Right lobe of liver (tissue), 6 donors: ENCODE data around the gene TRMT10C. TPM values are rescaled to one million over a fixed set of nuclear protein-coding genes. Genes with fewer than 3 reads are reported as not detected.
"Not testable (repeated sequence)": the region's sequence is repeated elsewhere in the genome, so short reads cannot be mapped to it uniquely, and the experiment has no call there.

Source experiments
- ATAC-seq, 4 donors: fragments of 200-7000 bp; cut with Tn5 transposase; one replicate each; pipeline ENCODE4 v1.9.1; 2020; ENCODE audit warnings: mild to moderate bottlenecking in 4 of 4, moderate library complexity in 4 of 4
- DNase-seq, 3 donors: peaks; one replicate each; pipeline ENCODE4 v3.0.0-alpha.2; 2020
- H3K27ac ChIP-seq, 3 donors: fragments of 200-600 bp; one replicate each; pipeline ENCODE4 v1.8.0; 2022
- H3K27me3 ChIP-seq, 2 donors: fragments of 200-600 bp; one replicate each; pipeline ENCODE4 v1.8.0; 2022
- H3K36me3 ChIP-seq, 4 donors: fragments of 200-600 bp; sonication (generic) in 1 of 4; one replicate each; pipeline versions ENCODE4 v1.5.1 to v1.8.0; 2017 to 2022; ENCODE audit warnings: control low read depth in 1 of 4
- H3K4me1 ChIP-seq, 4 donors: fragments of 200-600 bp; sonication (generic) in 1 of 4; one replicate each; pipeline versions ENCODE4 v1.5.1 to v1.8.0; 2017 to 2022; ENCODE audit warnings: control low read depth in 1 of 4
- H3K4me3 ChIP-seq, 3 donors: fragments of 200-600 bp; one replicate each; pipeline ENCODE4 v1.8.0; 2022
- H3K9me3 ChIP-seq, 4 donors: fragments of 200-600 bp; sonication (generic) in 1 of 4; one replicate each; pipeline versions ENCODE4 v1.5.1 to v1.8.0; 2017 to 2022; ENCODE audit warnings: control low read depth in 1 of 4
- POLR2A ChIP-seq: fragments of 450-650 bp; IDR thresholded peaks from one replicate; pipeline ENCODE4 v1.6.1; 2017; ENCODE audit warnings: antibody characterized with exemption, mild to moderate bottlenecking
- WGBS: methylation state at CpG from one replicate; pipeline ENCODE4 v1.1.6; 2018; ENCODE audit warnings: low coverage, low lambda C conversion rate; ENCODE audit not compliant: insufficient coverage; ENCODE audit errors: missing lambda C conversion rate; 5-methylcytosine and 5-hydroxymethylcytosine counted together
- intact Hi-C, 2 donors: fragments of 100-400 bp; cut with DNase I; formaldehyde crosslinking; loops; one replicate each; pipeline versions ENCODE4 v1.11.2 to v1.14.1; 2022
- total RNA-seq, 6 experiments: library from RNA; depleted of rRNA in 2 of 6; stranded (reverse); fragments of >200 nt in 2 of 6; fragmentation: NEBNext Ultra II Directional in 3 of 6; extraction: Animal tissue kit (Norgen Biotek cat#: 25700) in 3 of 6; gene quantifications; one replicate each; pipeline versions ENCODE4 v1.1.0 to v1.2.4, GENCODE V29; 2016 to 2023
- TF ChIP-seq, protein P1 (sequence below), 4 donors: fragments of 200-600 bp in 3 of 4; fragments of 450-650 bp in 1 of 4; IDR thresholded peaks; one replicate each; pipeline versions ENCODE4 v1.5.1 to v1.8.0; 2016 to 2022; ENCODE audit warnings: antibody characterized with exemption in 4 of 4, mild to moderate bottlenecking in 2 of 4
- donor health status: DM: no; HTN: yes; CAD: no.
- donor health status: DM: no; HTN: no; CAD: no.
- donor health status: DM: no; HTN: no; CAD: no.
- donor health status: DM: no; HTN: yes; CAD: no.
- donor health status: DM: no; HTN: yes; CAD: no.

TRMT10C gene
- total RNA-seq, 6 experiments from 2014 or later = 9.7 to 28.0 (median 13.3) TPM

DNA sequence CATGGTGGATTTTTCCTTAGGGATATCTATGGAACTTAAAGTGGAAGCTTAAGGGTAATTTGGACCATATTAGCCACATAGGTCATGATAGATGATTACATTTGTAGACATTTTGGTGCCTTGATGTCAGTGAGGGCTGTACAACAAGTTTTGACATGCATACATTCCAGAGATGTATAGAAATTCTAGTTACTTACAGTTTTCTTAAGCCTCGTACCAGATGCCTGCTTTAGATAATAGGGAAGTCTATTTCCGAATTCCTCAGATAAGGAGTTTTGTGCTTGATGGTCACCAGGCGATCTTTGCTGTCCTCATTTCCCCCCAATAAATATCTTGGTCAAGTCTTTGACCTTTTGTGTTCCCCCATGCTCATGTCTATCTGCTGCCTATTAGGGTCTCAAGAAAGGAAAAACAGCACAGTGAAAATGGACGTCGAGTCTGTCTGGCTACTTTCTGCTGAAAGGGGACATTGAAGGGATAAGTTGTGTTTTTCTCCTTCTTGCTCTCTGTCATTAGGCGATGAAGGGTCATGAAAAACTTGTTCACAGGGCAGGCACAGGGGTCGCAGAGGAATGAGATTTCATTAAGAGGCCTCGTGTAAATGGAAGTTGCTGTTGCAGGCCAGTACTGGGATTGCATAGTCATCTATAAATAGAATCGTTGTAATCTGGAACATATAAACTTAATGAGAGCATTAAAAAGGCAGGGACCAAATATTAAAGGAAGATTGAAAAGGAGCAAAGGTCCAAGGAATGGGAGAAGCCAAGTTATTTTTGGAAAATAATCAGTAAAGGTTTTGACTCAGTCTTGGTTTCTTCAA, 28.7 kb upstream of the TRMT10C start:
- H3K4me3 ChIP-seq = no peak overlapping the region
- no peaks in the 10 kb centered on the region for H3K9me3 ChIP-seq
- 63% methylated on average over 9 of the region's 9 CpGs for WGBS
- no peaks in the 10 kb centered on the region for H3K27me3 ChIP-seq
- TF ChIP-seq, protein P1, sequence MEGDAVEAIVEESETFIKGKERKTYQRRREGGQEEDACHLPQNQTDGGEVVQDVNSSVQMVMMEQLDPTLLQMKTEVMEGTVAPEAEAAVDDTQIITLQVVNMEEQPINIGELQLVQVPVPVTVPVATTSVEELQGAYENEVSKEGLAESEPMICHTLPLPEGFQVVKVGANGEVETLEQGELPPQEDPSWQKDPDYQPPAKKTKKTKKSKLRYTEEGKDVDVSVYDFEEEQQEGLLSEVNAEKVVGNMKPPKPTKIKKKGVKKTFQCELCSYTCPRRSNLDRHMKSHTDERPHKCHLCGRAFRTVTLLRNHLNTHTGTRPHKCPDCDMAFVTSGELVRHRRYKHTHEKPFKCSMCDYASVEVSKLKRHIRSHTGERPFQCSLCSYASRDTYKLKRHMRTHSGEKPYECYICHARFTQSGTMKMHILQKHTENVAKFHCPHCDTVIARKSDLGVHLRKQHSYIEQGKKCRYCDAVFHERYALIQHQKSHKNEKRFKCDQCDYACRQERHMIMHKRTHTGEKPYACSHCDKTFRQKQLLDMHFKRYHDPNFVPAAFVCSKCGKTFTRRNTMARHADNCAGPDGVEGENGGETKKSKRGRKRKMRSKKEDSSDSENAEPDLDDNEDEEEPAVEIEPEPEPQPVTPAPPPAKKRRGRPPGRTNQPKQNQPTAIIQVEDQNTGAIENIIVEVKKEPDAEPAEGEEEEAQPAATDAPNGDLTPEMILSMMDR (IDR thresholded peaks at IDR 0.05) = no peak
- no peak overlapping the region for H3K27ac ChIP-seq
- H3K4me1 ChIP-seq = no peaks in the 10 kb centered on the region
- no peak for ATAC-seq
- H3K36me3 ChIP-seq = no peaks in the 10 kb centered on the region
- intact Hi-C loops = no loop called here
- DNase-seq = no peak

DNA sequence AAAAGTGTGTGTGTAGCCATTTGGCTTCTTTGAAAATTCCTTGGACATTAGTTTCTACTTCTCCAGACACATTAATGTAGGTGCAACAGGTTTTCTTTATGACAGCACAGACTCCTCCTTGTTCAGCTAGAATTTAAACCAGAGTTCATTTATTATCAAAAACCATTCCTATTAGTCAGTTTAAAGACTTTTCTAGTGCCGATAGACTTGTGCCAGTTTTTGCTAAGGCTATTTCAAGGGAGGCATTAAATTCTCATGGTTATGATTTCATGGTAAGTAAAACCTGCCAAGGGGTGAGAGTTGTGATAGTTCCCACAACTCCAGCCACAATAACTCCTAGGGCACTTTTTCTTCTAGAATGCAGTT, 28.1 kb upstream of the TRMT10C start:
- intact Hi-C loops = no loop called here
- no peak overlapping the region for H3K27ac ChIP-seq
- H3K4me3 ChIP-seq = no peak overlapping the region
- DNase-seq (no peak), ATAC-seq (no peak)
- H3K9me3 ChIP-seq = no peaks in the 10 kb centered on the region
- no peaks in the 10 kb centered on the region for H3K27me3 ChIP-seq
- TF ChIP-seq POLR2A = no peak
- TF ChIP-seq, protein P1 (IDR thresholded peaks at IDR 0.05) = no peak
- no peaks in the 10 kb centered on the region for H3K36me3 ChIP-seq
- 69% methylated on average over 1 of the region's 1 CpG for whole genome bisulfite sequencing
- H3K4me1 ChIP-seq = no peaks in the 10 kb centered on the region

DNA sequence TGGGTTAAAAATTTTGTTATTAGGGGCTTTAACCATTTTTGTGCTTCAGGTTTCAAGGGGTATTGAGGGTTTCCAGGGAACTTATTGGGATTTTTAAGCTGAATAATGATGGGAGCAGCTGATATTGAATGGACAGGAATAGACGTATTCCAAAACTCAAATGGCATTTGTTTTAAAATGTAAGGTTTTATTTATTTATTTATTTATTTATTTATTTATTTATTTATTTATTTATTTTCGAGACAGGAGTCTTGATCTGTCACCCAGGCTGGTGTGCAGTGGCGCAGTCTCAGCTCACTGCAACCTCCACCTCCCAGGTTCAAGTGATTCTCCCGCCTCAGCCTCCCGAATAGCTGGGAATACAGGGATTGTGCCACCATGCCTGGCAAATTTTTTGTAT, 26.4 kb upstream of the TRMT10C start:
- Histone ChIP-seq H3K36me3 (no peaks in the 10 kb centered on the region), H3K9me3 (no peaks in the 10 kb centered on the region), H3K4me3 (no peak overlapping the region), H3K4me1 (no peaks in the 10 kb centered on the region), H3K27me3 (no peaks in the 10 kb centered on the region), H3K27ac (no peak overlapping the region)
- WGBS = 58% methylated on average over 5 of the region's 5 CpGs
- no peak for ATAC-seq
- no peak for TF ChIP-seq POLR2A
- TF ChIP-seq, protein P1 (IDR thresholded peaks at IDR 0.05) = no peak
- no peak for DNase-seq
- intact Hi-C loops = no loop called here

DNA sequence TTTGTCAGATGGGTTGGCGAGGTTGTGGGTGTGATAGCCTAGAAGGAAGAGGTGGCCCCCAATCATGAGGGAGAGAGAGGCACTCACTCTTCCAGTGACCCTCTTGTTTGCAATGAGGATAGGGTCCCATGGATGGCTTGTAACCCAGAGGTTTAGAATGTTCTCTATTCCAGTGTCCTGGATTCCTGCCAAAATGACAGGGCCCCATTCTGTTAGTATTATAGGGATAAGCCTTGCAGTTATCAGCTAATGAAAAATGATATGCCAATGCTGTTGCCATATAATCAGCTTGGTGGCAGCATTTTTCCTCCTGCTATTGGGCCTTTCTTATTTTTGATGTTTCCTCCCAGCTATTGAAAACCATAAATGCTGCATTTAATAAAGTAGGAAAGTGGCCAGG, 25.4 kb upstream of the TRMT10C start:
- Histone ChIP-seq H3K4me3 (no peak overlapping the region), H3K27ac (no peak overlapping the region), H3K4me1 (no peaks in the 10 kb centered on the region), H3K9me3 (no peaks in the 10 kb centered on the region), H3K27me3 (no peaks in the 10 kb centered on the region), H3K36me3 (no peaks in the 10 kb centered on the region)
- TF ChIP-seq, protein P1 (IDR thresholded peaks at IDR 0.05) = no peak
- TF ChIP-seq POLR2A = no peak
- DNase-seq (no peak), ATAC-seq (no peak)
- no CpG with 5 or more reads among the region's 1 CpG for WGBS
- intact Hi-C loops = no loop called here

DNA sequence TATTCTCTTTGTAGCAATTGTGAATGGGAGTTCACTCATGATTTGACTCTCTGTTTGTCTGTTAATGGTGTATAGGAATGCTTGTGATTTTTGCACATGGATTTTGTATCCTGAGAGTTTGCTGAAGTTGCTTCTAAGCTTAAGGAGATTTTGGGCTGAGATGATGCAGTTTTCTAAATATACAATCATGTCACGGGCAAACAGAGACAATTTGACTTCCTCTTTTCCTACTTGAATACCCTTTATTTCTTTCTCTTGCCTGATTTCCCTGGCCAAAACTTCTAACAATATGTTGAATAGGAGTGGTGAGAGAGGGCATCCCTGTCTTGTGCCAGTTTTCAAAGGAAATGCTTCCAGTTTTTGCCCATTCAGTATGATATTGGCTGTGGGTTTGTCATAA, 24.7 kb upstream of the TRMT10C start:
- H3K27ac ChIP-seq, ATAC-seq, H3K27me3 ChIP-seq, H3K36me3 ChIP-seq, DNase-seq, H3K4me1 ChIP-seq, intact Hi-C loops, H3K9me3 ChIP-seq, H3K4me3 ChIP-seq: not testable (repeated sequence)
- 75% methylated on average over 1 of the region's 1 CpG for WGBS
